ENCODE data around the gene ENAM. TPM values are rescaled to one million over a fixed set of nuclear protein-coding genes. Genes with fewer than 3 reads are reported as not detected.

Gene ENAM
- total RNA-seq, 1 donor from 2014 or later: 0.61 TPM

DNA sequence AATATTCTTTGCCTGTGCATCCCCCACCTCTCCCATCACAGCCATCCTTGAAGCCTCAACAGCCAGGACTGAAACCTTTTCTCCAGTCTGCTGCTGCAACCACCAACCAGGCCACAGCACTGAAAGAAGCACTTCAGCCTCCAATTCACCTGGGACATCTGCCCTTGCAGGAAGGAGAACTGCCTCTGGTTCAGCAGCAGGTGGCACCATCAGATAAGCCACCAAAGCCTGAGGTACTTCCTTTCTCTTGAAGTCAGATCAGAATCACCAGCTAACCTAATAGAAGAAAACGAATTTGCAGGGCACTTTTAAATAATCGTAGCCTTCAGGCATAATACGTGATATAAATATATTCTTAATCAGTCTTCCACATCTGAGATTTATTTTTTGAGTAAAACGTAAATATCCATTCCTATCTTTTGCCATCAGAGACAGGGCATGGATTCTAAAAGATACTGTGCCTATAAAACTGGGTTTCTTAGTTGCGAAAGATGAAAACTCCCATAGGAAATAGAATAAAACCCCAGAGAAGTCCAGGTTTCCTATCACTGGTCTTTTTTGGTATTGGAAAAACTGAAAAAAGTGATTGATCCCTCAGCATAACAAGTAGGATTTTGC is 27.0 kb upstream of the ENAM start:
- Histone ChIP-seq H3K4me1 (no peaks in the 10 kb centered on the region), H3K27me3 (no peaks in the 10 kb centered on the region), H3K9me3 (no peaks in the 10 kb centered on the region), H3K4me3 (no peak overlapping the region), H3K27ac (no peak overlapping the region), H3K36me3 (no peaks in the 10 kb centered on the region)
- TF ChIP-seq, protein P1, sequence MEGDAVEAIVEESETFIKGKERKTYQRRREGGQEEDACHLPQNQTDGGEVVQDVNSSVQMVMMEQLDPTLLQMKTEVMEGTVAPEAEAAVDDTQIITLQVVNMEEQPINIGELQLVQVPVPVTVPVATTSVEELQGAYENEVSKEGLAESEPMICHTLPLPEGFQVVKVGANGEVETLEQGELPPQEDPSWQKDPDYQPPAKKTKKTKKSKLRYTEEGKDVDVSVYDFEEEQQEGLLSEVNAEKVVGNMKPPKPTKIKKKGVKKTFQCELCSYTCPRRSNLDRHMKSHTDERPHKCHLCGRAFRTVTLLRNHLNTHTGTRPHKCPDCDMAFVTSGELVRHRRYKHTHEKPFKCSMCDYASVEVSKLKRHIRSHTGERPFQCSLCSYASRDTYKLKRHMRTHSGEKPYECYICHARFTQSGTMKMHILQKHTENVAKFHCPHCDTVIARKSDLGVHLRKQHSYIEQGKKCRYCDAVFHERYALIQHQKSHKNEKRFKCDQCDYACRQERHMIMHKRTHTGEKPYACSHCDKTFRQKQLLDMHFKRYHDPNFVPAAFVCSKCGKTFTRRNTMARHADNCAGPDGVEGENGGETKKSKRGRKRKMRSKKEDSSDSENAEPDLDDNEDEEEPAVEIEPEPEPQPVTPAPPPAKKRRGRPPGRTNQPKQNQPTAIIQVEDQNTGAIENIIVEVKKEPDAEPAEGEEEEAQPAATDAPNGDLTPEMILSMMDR (IDR thresholded peaks at IDR 0.05): peak; percentile 73
- intact Hi-C loops (cut with DNase I): no loop called here
- DNase-seq: peak; percentile 64
- peak; percentile 96 for ATAC-seq

DNA sequence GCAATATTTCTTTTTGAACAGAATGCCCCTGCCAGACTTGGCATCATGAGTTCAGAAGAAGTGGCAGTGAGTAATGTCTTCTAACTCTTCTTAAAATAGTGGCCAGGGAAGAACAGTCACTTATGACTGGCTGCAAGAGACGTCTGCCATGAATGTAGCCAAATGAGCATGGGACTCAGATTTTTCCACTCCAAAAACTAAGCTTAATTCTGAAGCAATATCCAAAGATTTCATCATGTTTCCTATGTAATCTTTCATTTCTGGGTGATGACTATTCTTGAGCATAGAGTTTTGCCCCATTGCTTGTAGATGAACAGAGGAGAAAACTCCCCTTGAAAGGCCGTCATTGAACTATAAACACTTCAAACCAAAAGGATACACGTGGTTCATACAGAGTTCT is 24.7 kb upstream of the ENAM start:
- intact Hi-C loops (cut with DNase I): no loop called here
- H3K27me3 ChIP-seq: no peaks in the 10 kb centered on the region
- DNase-seq (no peak), ATAC-seq (peak; percentile 21)
- no peak overlapping the region for H3K27ac ChIP-seq
- no peaks in the 10 kb centered on the region for H3K4me1 ChIP-seq
- no peaks in the 10 kb centered on the region for H3K36me3 ChIP-seq
- no peaks in the 10 kb centered on the region for H3K9me3 ChIP-seq
- H3K4me3 ChIP-seq: no peak overlapping the region
- TF ChIP-seq, protein P1 (IDR thresholded peaks at IDR 0.05): no peak

DNA sequence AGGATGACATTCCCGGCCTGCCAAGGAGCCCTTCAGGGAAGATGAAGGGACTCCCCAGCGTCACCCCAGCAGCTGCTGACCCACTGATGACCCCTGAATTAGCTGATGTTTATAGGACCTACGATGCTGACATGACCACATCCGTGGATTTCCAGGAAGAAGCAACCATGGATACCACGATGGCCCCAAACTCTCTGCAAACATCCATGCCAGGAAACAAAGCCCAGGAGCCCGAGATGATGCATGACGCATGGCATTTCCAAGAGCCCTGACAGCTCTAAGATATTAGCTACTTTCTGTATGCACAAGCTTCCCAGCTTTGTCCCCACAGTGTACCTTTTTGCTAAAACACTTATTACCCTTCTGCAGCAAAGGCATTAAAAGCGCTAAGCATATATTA is 22.1 kb upstream of the ENAM start:
- TF ChIP-seq, protein P1 (IDR thresholded peaks at IDR 0.05): no peak
- no peaks in the 10 kb centered on the region for H3K27me3 ChIP-seq
- no peak for ATAC-seq
- H3K4me1 ChIP-seq: no peaks in the 10 kb centered on the region
- no peak overlapping the region for H3K4me3 ChIP-seq
- H3K36me3 ChIP-seq: no peaks in the 10 kb centered on the region
- no peaks in the 10 kb centered on the region for H3K9me3 ChIP-seq
- no peak overlapping the region for H3K27ac ChIP-seq
- DNase-seq: no peak
- intact Hi-C loops (cut with DNase I): no loop called here

DNA sequence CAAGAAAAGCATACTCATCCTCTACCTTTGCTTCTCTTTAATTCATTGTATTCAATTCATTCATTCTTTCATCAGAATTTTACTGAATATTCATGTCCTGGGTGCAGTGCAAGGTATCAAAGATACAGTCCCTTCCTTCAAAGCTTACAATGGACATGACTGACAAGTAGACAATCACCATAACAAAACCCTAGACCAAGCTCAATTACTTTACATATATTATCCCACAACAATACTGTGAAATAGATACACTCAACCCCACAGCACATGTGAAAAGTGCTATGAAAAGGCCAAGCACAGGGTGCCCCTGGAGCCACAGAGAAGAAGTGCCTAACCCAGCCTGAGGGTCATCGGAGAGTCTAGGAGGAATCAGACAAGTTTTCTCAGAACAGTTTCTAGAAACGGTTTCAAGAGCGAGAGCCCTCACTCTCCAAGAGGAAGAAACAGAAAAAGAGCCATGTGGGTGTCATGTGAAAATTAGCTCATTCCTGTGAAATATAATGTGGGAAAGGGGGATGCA is 21.1 kb upstream of the ENAM start:
- intact Hi-C loops (cut with DNase I): no loop called here
- no peaks in the 10 kb centered on the region for H3K9me3 ChIP-seq
- TF ChIP-seq, protein P1 (IDR thresholded peaks at IDR 0.05): no peak
- ATAC-seq: no peak
- no peaks in the 10 kb centered on the region for H3K36me3 ChIP-seq
- H3K4me3 ChIP-seq: no peak overlapping the region
- H3K27ac ChIP-seq: no peak overlapping the region
- H3K4me1 ChIP-seq: no peaks in the 10 kb centered on the region
- no peaks in the 10 kb centered on the region for H3K27me3 ChIP-seq
- no peak for DNase-seq

DNA sequence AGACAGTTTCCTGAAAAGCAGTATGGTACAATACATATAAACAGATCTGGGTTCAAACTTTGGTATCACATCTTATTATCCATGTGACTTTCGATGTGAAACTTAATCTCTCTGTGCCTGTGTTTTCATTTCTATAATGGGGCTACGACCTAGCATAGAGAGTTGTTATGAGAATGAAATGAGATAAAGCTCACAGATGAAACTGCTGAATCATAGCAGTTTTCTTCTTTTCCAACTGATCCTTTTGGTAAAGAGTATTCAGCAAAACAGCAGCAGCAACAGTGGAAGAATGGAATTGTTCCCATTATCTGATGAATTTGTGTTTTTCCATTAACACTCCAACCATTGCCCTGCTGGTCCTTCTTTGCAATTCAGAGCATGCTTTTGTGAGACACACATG is 20.2 kb upstream of the ENAM start:
- no peaks in the 10 kb centered on the region for H3K27me3 ChIP-seq
- no peak for DNase-seq
- no peaks in the 10 kb centered on the region for H3K36me3 ChIP-seq
- TF ChIP-seq, protein P1 (IDR thresholded peaks at IDR 0.05): no peak
- H3K4me1 ChIP-seq: no peaks in the 10 kb centered on the region
- intact Hi-C loops (cut with DNase I): no loop called here
- no peak overlapping the region for H3K4me3 ChIP-seq
- no peak overlapping the region for H3K27ac ChIP-seq
- ATAC-seq: no peak
- H3K9me3 ChIP-seq: no peaks in the 10 kb centered on the region

All from upper lobe of right lung (tissue), 1 donor.